Measurements from ENCODE around the gene SMC1A. TPM values are rescaled to one million over a fixed set of nuclear protein-coding genes. Genes with fewer than 3 reads are reported as not detected.

The SMC1A gene
- polyA plus RNA-seq, 1 donor (not counting 4 experiments of a cell fraction or from before 2014, with no cell fraction given): 24.2 TPM

- Histone ChIP-seq H3K79me2 (ENCODE audit: control insufficient read depth, insufficient read depth, low read length) (no peaks in the 10 kb centered on the region), H2AFZ (ENCODE audit: control insufficient read depth, low read length) (peak overlapping the region; percentile 74), H3K4me2 (ENCODE audit: control insufficient read depth, extremely low read depth, insufficient read depth, low read depth, low read length) (peak overlapping the region; percentile 84), H3K36me3 (ENCODE audit: control insufficient read depth in 2 of 2, extremely low read depth in 1 of 2, insufficient read depth in 2 of 2, low read length in 2 of 2) (no peaks in the 10 kb centered on the region), H3K27ac (ENCODE audit: control insufficient read depth, insufficient read depth, low read length) (peak overlapping the region; percentile 74), H3K9me3 (ENCODE audit: control insufficient read depth, low read depth, low read length) (no peaks in the 10 kb centered on the region), H3K27me3 (ENCODE audit: control insufficient read depth, extremely low read depth, insufficient read depth, low read length) (no peaks in the 10 kb centered on the region), H3K4me3 (ENCODE audit: control insufficient read depth in 2 of 3, extremely low read depth in 1 of 3, insufficient read depth in 2 of 3, low read depth in 1 of 3, low read length in 3 of 3) (peak overlapping the region; percentile 42 to 72 (median 53)), H4K20me1 (ENCODE audit: control insufficient read depth, extremely low read depth, insufficient read depth, low read length) (no peaks in the 10 kb centered on the region), H3K9me1 (ENCODE audit: control insufficient read depth, extremely low read depth, insufficient read depth, low read length) (no peaks in the 10 kb centered on the region), H3K9ac (ENCODE audit: control insufficient read depth, extremely low read depth, insufficient read depth, low read length) (peak overlapping the region; percentile 69), H3K4me1 (ENCODE audit: control insufficient read depth, extremely low read depth, insufficient read depth, low read length) (peaks cover 11% of the 10 kb centered on the region)
- DNase-seq (ENCODE audit: low read depth, low spot score) (no peak), FAIRE-seq (no peak)
- dilution Hi-C loops (cut with MboI; ENCODE audit: extremely low pct_ligation_motif_present, low sequenced_read_pairs): no loop called here
- TF ChIP-seq CTCF (optimal IDR thresholded peaks at IDR 0.05 in 1 of 3, IDR thresholded peaks at IDR 0.05 in 1 of 3, conservative IDR thresholded peaks at IDR 0.05 in 1 of 3; ENCODE audit: extremely low read depth in 1 of 3, insufficient read depth in 2 of 3, low read length in 3 of 3) (no peak), EZH2 (IDR thresholded peaks at IDR 0.05; ENCODE audit: low read length) (no peak)
Observed at GRCh38 chrX:53440621-53441517, 18.4 kb upstream of the SMC1A start.

GRCh38 chrX:53440101-53440500, 17.6 kb upstream of the SMC1A start:
- Histone ChIP-seq H3K4me3 (ENCODE audit: control insufficient read depth in 2 of 3, extremely low read depth in 1 of 3, insufficient read depth in 2 of 3, low read depth in 1 of 3, low read length in 3 of 3) (peak overlapping the region; percentile 42 to 72 (median 53)), H3K27me3 (ENCODE audit: control insufficient read depth, extremely low read depth, insufficient read depth, low read length) (no peaks in the 10 kb centered on the region), H3K9ac (ENCODE audit: control insufficient read depth, extremely low read depth, insufficient read depth, low read length) (peak overlapping the region; percentile 69), H3K9me3 (ENCODE audit: control insufficient read depth, low read depth, low read length) (no peaks in the 10 kb centered on the region), H3K9me1 (ENCODE audit: control insufficient read depth, extremely low read depth, insufficient read depth, low read length) (no peaks in the 10 kb centered on the region), H3K4me2 (ENCODE audit: control insufficient read depth, extremely low read depth, insufficient read depth, low read depth, low read length) (peak overlapping the region; percentile 84), H3K4me1 (ENCODE audit: control insufficient read depth, extremely low read depth, insufficient read depth, low read length) (peaks cover 11% of the 10 kb centered on the region), H3K36me3 (ENCODE audit: control insufficient read depth in 2 of 2, extremely low read depth in 1 of 2, insufficient read depth in 2 of 2, low read length in 2 of 2) (no peaks in the 10 kb centered on the region), H4K20me1 (ENCODE audit: control insufficient read depth, extremely low read depth, insufficient read depth, low read length) (no peaks in the 10 kb centered on the region), H3K27ac (ENCODE audit: control insufficient read depth, insufficient read depth, low read length) (peak overlapping the region; percentile 74), H2AFZ (ENCODE audit: control insufficient read depth, low read length) (peak overlapping the region; percentile 74), H3K79me2 (ENCODE audit: control insufficient read depth, insufficient read depth, low read length) (no peaks in the 10 kb centered on the region)
- dilution Hi-C loops (cut with MboI; ENCODE audit: extremely low pct_ligation_motif_present, low sequenced_read_pairs): no loop called here
- FAIRE-seq (peak; percentile 32), DNase-seq (ENCODE audit: low read depth, low spot score) (no peak)
- no peak for TF ChIP-seq EZH2 (IDR thresholded peaks at IDR 0.05; ENCODE audit: low read length)
- TF ChIP-seq CTCF (optimal IDR thresholded peaks at IDR 0.05 in 1 of 3, IDR thresholded peaks at IDR 0.05 in 1 of 3, conservative IDR thresholded peaks at IDR 0.05 in 1 of 3; ENCODE audit: extremely low read depth in 1 of 3, insufficient read depth in 2 of 3, low read length in 3 of 3): no peak

All from keratinocyte (primary cell).